Cerebellar cortex (tissue), 1 donor: ENCODE measurements around the gene DPEP3.
"Not testable (repeated sequence)": the region's sequence is repeated elsewhere in the genome, so short reads cannot be mapped to it uniquely, and the experiment has no call there.

Experiments
- DNase-seq: peaks from one replicate; pipeline ENCODE4 v3.0.0-alpha.2; 2015; ENCODE audit warnings: low spot score

The DPEP3 gene

GRCh38 chr16:67993207-67994039, 13.1 kb upstream of the DPEP3 start:
- peak; percentile 43 for DNase-seq

GRCh38 chr16:67992661-67993206, 12.4 kb upstream of the DPEP3 start:
- no peak for DNase-seq

GRCh38 chr16:67990018-67990386, 9.7 kb upstream of the DPEP3 start:
- no peak for DNase-seq

- no peak for DNase-seq
Observed at GRCh38 chr16:67989322-67990017, 9.2 kb upstream of the DPEP3 start.

GRCh38 chr16:67988675-67989074, 8.4 kb upstream of the DPEP3 start:
- DNase-seq = no peak

- DNase-seq = no peak
Observed at GRCh38 chr16:67987460-67988160, 7.3 kb upstream of the DPEP3 start.

- no peak for DNase-seq
Observed at GRCh38 chr16:67986949-67987348, 6.7 kb upstream of the DPEP3 start.

GRCh38 chr16:67982011-67982696, 1.9 kb upstream of the DPEP3 start:
- DNase-seq = no peak

- no peak for DNase-seq
Observed at GRCh38 chr16:67977469-67978227, 2.7 kb downstream of the DPEP3 start.

- DNase-seq = no peak
Observed at GRCh38 chr16:67977005-67977404, 3.3 kb downstream of the DPEP3 start.

- no peak for DNase-seq
Observed at GRCh38 chr16:67976205-67976604, 4.1 kb downstream of the DPEP3 start.

- no peak for DNase-seq
Observed at GRCh38 chr16:67975321-67976105, 4.8 kb downstream of the DPEP3 start.

- not testable (repeated sequence) for DNase-seq
Observed at GRCh38 chr16:67972285-67972684, 8.0 kb downstream of the DPEP3 start.

- DNase-seq = no peak
Observed at GRCh38 chr16:67971111-67971510, 9.2 kb downstream of the DPEP3 start.

GRCh38 chr16:67969254-67970039, 10.9 kb downstream of the DPEP3 start:
- no peak for DNase-seq

GRCh38 chr16:67968400-67969253, 11.7 kb downstream of the DPEP3 start, which contains the start of gene SLC12A4:
Gene SLC12A4, minus strand, starts transcription at chr16:67968637. Its CDS starts 84 bp downstream, at chr16:67968553.
- DNase-seq = peak; percentile 56

GRCh38 chr16:67967958-67968399, 12.3 kb downstream of the DPEP3 start:
- no peak for DNase-seq

- no peak for DNase-seq
Observed at GRCh38 chr16:67967183-67967957, 12.9 kb downstream of the DPEP3 start.
